NT2/D1 (cell line): ENCODE results near the gene ADRB2.
"Not testable (repeated sequence)": the region's sequence is repeated elsewhere in the genome, so short reads cannot be mapped to it uniquely, and the experiment has no call there.

Experiments
- SUZ12 ChIP-seq: IDR thresholded peaks from 2 replicates; pipeline ENCODE4 v1.6.1; 2011; ENCODE audit not compliant: insufficient read length, insufficient read depth; ENCODE audit errors: extremely low read depth
- YY1 ChIP-seq: IDR thresholded peaks from 2 replicates; pipeline ENCODE4 v1.6.1; 2011; ENCODE audit not compliant: insufficient read length, insufficient read depth
- ZNF274 ChIP-seq: IDR thresholded peaks from 2 replicates; pipeline ENCODE4 v1.6.1; 2011; ENCODE audit warnings: mild to moderate bottlenecking, low read depth, low read length

GRCh38 chr5:148803451-148803850 is 23.0 kb upstream of the ADRB2 start:
- not testable (repeated sequence) for TF ChIP-seq ZNF274, SUZ12, YY1
